ENCODE results near the gene SGPP1. TPM values are rescaled to one million over a fixed set of nuclear protein-coding genes. Genes with fewer than 3 reads are reported as not detected.
"Not testable (repeated sequence)": the region's sequence is repeated elsewhere in the genome, so short reads cannot be mapped to it uniquely, and the experiment has no call there.

The SGPP1 gene
- total RNA-seq, 4 donors from 2014 or later = 5.9 to 13.9 (median 6.8) TPM

- no peak for DNase-seq (ENCODE audit: low spot score in 2 of 2)
- TF ChIP-seq, protein P1, sequence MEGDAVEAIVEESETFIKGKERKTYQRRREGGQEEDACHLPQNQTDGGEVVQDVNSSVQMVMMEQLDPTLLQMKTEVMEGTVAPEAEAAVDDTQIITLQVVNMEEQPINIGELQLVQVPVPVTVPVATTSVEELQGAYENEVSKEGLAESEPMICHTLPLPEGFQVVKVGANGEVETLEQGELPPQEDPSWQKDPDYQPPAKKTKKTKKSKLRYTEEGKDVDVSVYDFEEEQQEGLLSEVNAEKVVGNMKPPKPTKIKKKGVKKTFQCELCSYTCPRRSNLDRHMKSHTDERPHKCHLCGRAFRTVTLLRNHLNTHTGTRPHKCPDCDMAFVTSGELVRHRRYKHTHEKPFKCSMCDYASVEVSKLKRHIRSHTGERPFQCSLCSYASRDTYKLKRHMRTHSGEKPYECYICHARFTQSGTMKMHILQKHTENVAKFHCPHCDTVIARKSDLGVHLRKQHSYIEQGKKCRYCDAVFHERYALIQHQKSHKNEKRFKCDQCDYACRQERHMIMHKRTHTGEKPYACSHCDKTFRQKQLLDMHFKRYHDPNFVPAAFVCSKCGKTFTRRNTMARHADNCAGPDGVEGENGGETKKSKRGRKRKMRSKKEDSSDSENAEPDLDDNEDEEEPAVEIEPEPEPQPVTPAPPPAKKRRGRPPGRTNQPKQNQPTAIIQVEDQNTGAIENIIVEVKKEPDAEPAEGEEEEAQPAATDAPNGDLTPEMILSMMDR (IDR thresholded peaks at IDR 0.05) = no peak
- no peak for TF ChIP-seq POLR2A (IDR thresholded peaks at IDR 0.05)
- intact Hi-C loops (cut with DNase I; ENCODE audit: low total_unique reads) = no loop called here
- H3K4me3 ChIP-seq (ENCODE audit: low read depth, poor library complexity, severe bottlenecking) = no peak overlapping the region
Observed at GRCh38 chr14:63757211-63757610, 29.3 kb upstream of the SGPP1 start.

DNA sequence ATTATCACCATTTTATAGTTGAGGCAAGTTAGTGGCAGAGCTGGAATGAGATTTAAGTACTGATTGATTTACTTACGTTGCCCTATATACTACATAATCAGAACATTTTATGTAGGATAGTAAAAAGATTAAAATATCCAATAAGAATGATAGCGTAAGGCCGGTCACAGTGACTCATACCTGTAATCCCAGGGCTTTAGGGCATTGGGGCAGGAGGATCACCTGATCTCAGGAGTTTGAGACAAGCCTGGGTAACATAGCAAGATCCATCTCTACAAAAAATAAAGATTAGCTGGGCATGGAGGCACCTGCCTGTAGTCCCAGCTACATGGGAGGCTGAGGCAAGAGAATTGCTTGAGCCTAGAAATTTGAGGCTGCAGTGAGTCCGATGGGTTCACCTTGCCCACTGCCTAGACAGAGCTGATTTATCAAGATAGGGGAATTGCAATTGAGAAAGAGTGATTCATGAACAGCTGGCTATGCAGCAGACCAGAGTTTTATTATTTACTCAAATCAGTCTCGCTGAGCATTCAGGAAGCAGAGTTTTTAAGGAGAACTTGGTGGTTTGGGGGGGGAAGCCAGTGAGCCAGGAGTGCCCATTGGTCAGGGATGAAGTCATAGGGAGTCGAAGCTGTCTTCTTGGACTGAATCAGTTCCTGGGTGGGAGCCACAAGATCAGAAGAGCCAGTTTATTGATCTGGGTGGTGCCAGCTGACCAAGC lies 24.7 kb upstream of the SGPP1 start:
- intact Hi-C loops (cut with DNase I; ENCODE audit: low total_unique reads) = no loop called here
- no peak overlapping the region for H3K4me3 ChIP-seq (ENCODE audit: low read depth, poor library complexity, severe bottlenecking)
- no peak for DNase-seq (ENCODE audit: low spot score in 2 of 2)
- WGBS, 2 donors = 75 to 77% methylated on average over 6 of the region's 6 CpGs
- TF ChIP-seq, protein P1 (IDR thresholded peaks at IDR 0.05) = no peak
- TF ChIP-seq POLR2A (IDR thresholded peaks at IDR 0.05) = no peak

DNA sequence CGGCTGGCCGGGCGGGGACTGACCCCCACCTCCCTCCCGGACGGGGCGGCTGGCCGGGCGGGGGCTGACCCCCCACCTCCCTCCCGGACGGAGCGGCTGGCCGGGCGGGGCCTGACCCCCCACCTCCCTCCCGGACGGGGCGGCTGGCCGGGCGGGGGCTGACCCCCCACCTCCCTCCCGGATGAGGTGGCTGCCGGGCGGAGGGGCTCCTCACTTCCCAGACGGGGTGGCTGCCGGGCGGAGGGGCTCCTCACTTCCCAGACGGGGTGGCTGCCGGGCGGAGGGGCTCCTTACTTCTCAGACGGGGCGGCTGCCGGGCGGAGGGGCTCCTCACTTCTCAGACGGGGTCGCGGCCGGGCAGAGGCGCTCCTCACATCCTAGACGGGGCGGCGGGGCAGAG lies 23.2 kb upstream of the SGPP1 start:
- H3K4me3 ChIP-seq (ENCODE audit: low read depth, poor library complexity, severe bottlenecking); DNase-seq (ENCODE audit: low spot score in 2 of 2); intact Hi-C loops (cut with DNase I; ENCODE audit: low total_unique reads): not testable (repeated sequence)
- 93 to 97% methylated on average over 8 to 9 of the region's 39 CpGs for WGBS, 2 donors

DNA sequence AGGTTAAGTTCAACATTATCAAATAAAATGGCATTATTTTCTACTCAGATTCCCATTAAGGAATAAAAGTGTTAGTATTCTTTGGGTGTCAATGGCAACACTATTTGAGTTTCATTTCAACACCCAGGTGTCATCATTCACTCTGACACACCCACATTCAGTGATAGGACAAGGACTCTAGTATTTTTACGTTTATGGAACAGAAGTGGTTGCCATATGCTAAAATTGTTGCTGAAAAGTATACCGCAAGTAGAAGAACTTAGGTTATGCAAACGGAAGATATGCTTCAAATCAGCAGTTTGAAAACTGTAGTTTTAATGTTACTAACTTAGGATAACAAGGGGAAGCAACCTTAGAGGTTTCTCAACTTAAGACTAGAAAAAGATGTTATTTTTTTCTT lies 20.0 kb upstream of the SGPP1 start:
- no peak overlapping the region for H3K4me3 ChIP-seq (ENCODE audit: low read depth, poor library complexity, severe bottlenecking)
- no peak for TF ChIP-seq POLR2A (IDR thresholded peaks at IDR 0.05)
- TF ChIP-seq, protein P1 (IDR thresholded peaks at IDR 0.05) = no peak
- DNase-seq (ENCODE audit: low spot score in 2 of 2) = no peak
- intact Hi-C loops (cut with DNase I; ENCODE audit: low total_unique reads) = no loop called here
- 68% methylated on average over 3 of the region's 3 CpGs for WGBS, 2 donors

DNA sequence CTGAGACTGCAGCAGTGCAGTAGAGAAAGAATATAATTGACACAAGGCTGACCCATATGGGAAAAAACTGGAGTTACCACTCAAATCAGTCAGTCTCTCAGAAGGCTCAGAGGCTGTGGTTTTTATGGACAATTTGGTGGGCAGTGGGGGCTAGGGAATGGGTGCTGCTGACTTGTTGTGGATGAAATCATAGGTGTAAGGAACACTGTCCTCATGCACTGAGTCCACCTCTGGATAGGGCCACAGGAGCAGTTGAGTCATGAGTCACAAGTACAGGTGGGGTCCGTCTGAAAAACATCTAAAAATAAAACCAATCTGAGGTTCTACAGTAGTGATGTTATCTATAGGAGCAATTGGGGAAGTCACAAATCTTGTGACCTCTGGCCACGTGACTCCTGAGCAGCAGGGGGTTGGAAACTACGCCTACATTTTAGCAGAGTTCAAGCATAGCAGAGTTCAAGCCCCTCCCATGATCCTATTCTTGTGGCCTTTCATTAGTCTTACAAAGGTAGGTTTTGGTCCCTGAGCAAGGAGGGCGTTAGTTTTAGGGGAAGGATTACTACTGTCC lies 18.1 kb upstream of the SGPP1 start:
- TF ChIP-seq, protein P1 (IDR thresholded peaks at IDR 0.05) = no peak
- TF ChIP-seq POLR2A (IDR thresholded peaks at IDR 0.05) = no peak
- no peak overlapping the region for H3K4me3 ChIP-seq (ENCODE audit: low read depth, poor library complexity, severe bottlenecking)
- DNase-seq (ENCODE audit: low spot score in 2 of 2) = peak in 1 of 2 donors; percentile 30
- WGBS, 2 donors = 40 to 44% methylated on average over 4 of the region's 4 CpGs
- intact Hi-C loops (cut with DNase I; ENCODE audit: low total_unique reads) = no loop called here

GRCh38 chr14:63745272-63745671 lies 17.4 kb upstream of the SGPP1 start:
- WGBS, 2 donors = 84 to 88% methylated on average over 3 of the region's 3 CpGs
- no peak for DNase-seq (ENCODE audit: low spot score in 2 of 2)
- TF ChIP-seq, protein P1 (IDR thresholded peaks at IDR 0.05) = no peak
- TF ChIP-seq POLR2A (IDR thresholded peaks at IDR 0.05) = no peak
- no peak overlapping the region for H3K4me3 ChIP-seq (ENCODE audit: low read depth, poor library complexity, severe bottlenecking)
- intact Hi-C loops (cut with DNase I; ENCODE audit: low total_unique reads) = no loop called here

All from lower leg skin (tissue), 4 donors.